Endothelial cell (in vitro differentiated cells): ENCODE measurements around the gene ARHGAP5. TPM values are rescaled to one million over a fixed set of nuclear protein-coding genes. Genes with fewer than 3 reads are reported as not detected.

Experiments used
- DNase-seq: peaks from one replicate; pipeline ENCODE4 v3.0.0; 2021; ENCODE audit warnings: low spot score
- H3K27ac Mint-ChIP-seq: one replicate; pipeline ENCODE4 v1.8.0; 2021; ENCODE audit warnings: mixed read lengths, inconsistent platforms; ENCODE audit not compliant: unreplicated experiment
- H3K27me3 Mint-ChIP-seq: one replicate; pipeline ENCODE4 v1.8.0; 2021; ENCODE audit warnings: mild to moderate bottlenecking, moderate library complexity, mixed read lengths, inconsistent platforms; ENCODE audit not compliant: unreplicated experiment
- H3K36me3 Mint-ChIP-seq: one replicate; pipeline ENCODE4 v1.8.0; 2021; ENCODE audit warnings: mild to moderate bottlenecking, low read depth, mixed read lengths, inconsistent platforms; ENCODE audit not compliant: unreplicated experiment
- H3K4me1 Mint-ChIP-seq: one replicate; pipeline ENCODE4 v1.8.0; 2021; ENCODE audit warnings: mild to moderate bottlenecking, mixed read lengths, inconsistent platforms; ENCODE audit not compliant: unreplicated experiment
- H3K4me3 Mint-ChIP-seq: one replicate; pipeline ENCODE4 v1.8.0; 2021; ENCODE audit warnings: mild to moderate bottlenecking, mixed read lengths, inconsistent platforms; ENCODE audit not compliant: unreplicated experiment
- H3K9me3 Mint-ChIP-seq: one replicate; pipeline ENCODE4 v1.8.0; 2021; ENCODE audit warnings: mixed read lengths, inconsistent platforms; ENCODE audit not compliant: unreplicated experiment
- CTCF ChIP-seq: fragments of 200-600 bp; sonication (generic); IDR thresholded peaks from one replicate; pipeline ENCODE4 v1.5.0; 2021; ENCODE audit warnings: antibody characterized with exemption; ENCODE audit not compliant: unreplicated experiment
- total RNA-seq: library from RNA; stranded (reverse); fragmentation: NEBNext Ultra II Directional; extraction: Animal tissue kit (Norgen Biotek cat#: 25700); gene quantifications from one replicate; pipeline ENCODE4 v1.2.1, GENCODE V29; 2021; ENCODE audit not compliant: unreplicated experiment

ARHGAP5 gene
- total RNA-seq, 1 donor from 2014 or later = 78.4 TPM

GRCh38 chr14:32079264-32079663, 2.2 kb downstream of the ARHGAP5 start:
- H3K9me3 Mint-ChIP-seq = no peaks in the 10 kb centered on the region
- TF ChIP-seq CTCF = no peak
- peaks cover 7% of the 10 kb centered on the region for H3K27me3 Mint-ChIP-seq
- DNase-seq = no peak
- H3K4me3 Mint-ChIP-seq = peak overlapping the region; percentile 96
- H3K27ac Mint-ChIP-seq = no peak overlapping the region
- H3K36me3 Mint-ChIP-seq = peaks cover 12% of the 10 kb centered on the region
- peaks cover 31% of the 10 kb centered on the region for H3K4me1 Mint-ChIP-seq

- no peaks in the 10 kb centered on the region for H3K9me3 Mint-ChIP-seq
- peaks cover 7% of the 10 kb centered on the region for H3K27me3 Mint-ChIP-seq
- no peak overlapping the region for H3K4me3 Mint-ChIP-seq
- peaks cover 28% of the 10 kb centered on the region for H3K4me1 Mint-ChIP-seq
- H3K36me3 Mint-ChIP-seq = peaks cover 12% of the 10 kb centered on the region
- H3K27ac Mint-ChIP-seq = no peak overlapping the region
- no peak for DNase-seq
- TF ChIP-seq CTCF = no peak
Observed at GRCh38 chr14:32080001-32080510, 3.0 kb downstream of the ARHGAP5 start.

- no peak for DNase-seq
- H3K27ac Mint-ChIP-seq = no peak overlapping the region
- no peak overlapping the region for H3K4me3 Mint-ChIP-seq
Observed at GRCh38 chr14:32081901-32082300, 4.8 kb downstream of the ARHGAP5 start.

GRCh38 chr14:32083315-32083624, 6.2 kb downstream of the ARHGAP5 start:
- Mint-ChIP-seq H3K36me3 (peaks cover 5% of the 10 kb centered on the region), H3K9me3 (no peaks in the 10 kb centered on the region), H3K27ac (no peak overlapping the region), H3K27me3 (no peaks in the 10 kb centered on the region), H3K4me1 (peaks cover 19% of the 10 kb centered on the region), H3K4me3 (no peak overlapping the region)
- DNase-seq = no peak
- no peak for TF ChIP-seq CTCF

More at GRCh38 chr14:32081901-32082300, 4.8 kb downstream of the ARHGAP5 start:
- Mint-ChIP-seq H3K36me3 (peaks cover 9% of the 10 kb centered on the region), H3K27me3 (no peaks in the 10 kb centered on the region), H3K9me3 (no peaks in the 10 kb centered on the region), H3K4me1 (peaks cover 23% of the 10 kb centered on the region)
- no peak for TF ChIP-seq CTCF

GRCh38 chr14:32083789-32084188, 6.7 kb downstream of the ARHGAP5 start:
- DNase-seq = no peak
- no peak overlapping the region for H3K4me3 Mint-ChIP-seq
- H3K36me3 Mint-ChIP-seq = peaks cover 3% of the 10 kb centered on the region
- no peak overlapping the region for H3K27ac Mint-ChIP-seq
- no peak for TF ChIP-seq CTCF
- no peaks in the 10 kb centered on the region for H3K9me3 Mint-ChIP-seq
- no peaks in the 10 kb centered on the region for H3K27me3 Mint-ChIP-seq
- H3K4me1 Mint-ChIP-seq = peaks cover 15% of the 10 kb centered on the region
